Upper lobe of left lung (tissue), 4 donors: ENCODE measurements around the gene FHOD1.

Experiments
- CTCF ChIP-seq, 6 experiments: fragments of 450-650 bp in 4 of 6; fragments of 200-600 bp in 2 of 6; sonication (generic) in 2 of 6; IDR thresholded peaks; one replicate each; pipeline ENCODE4 v1.5.1; 2016 to 2019; ENCODE audit warnings: antibody characterized with exemption in 6 of 6
- EP300 ChIP-seq, 4 donors: sonication (generic); formaldehyde crosslinking; IDR thresholded peaks; one replicate each; pipeline ENCODE4 v1.5.1; 2017; ENCODE audit warnings: antibody characterized with exemption in 4 of 4, control low read depth in 2 of 4
- POLR2A ChIP-seq, 4 donors: fragments of 450-650 bp; IDR thresholded peaks; one replicate each; pipeline ENCODE4 v1.5.1; 2016 to 2017; ENCODE audit warnings: antibody characterized with exemption in 4 of 4, mild to moderate bottlenecking in 2 of 4
- POLR2AphosphoS5 ChIP-seq, 2 donors: sonication (generic); formaldehyde crosslinking; IDR thresholded peaks; one replicate each; pipeline ENCODE4 v1.5.1; 2017; ENCODE audit warnings: antibody characterized with exemption in 2 of 2

- TF ChIP-seq CTCF (IDR thresholded peaks at IDR 0.05) (no peak), POLR2AphosphoS5 (IDR thresholded peaks at IDR 0.05) (no peak), POLR2A (IDR thresholded peaks at IDR 0.05) (no peak), EP300 (IDR thresholded peaks at IDR 0.05) (no peak)
These were observed 30.2 kb upstream of the FHOD1 start for GRCh38 chr16:67277294-67277998.
